ENCODE data around the gene USH2A. TPM values are rescaled to one million over a fixed set of nuclear protein-coding genes. Genes with fewer than 3 reads are reported as not detected.

Gene USH2A
- total and polyA plus RNA-seq, 11 donors = 0.03 to 4.7 (median 1.7) TPM

DNA sequence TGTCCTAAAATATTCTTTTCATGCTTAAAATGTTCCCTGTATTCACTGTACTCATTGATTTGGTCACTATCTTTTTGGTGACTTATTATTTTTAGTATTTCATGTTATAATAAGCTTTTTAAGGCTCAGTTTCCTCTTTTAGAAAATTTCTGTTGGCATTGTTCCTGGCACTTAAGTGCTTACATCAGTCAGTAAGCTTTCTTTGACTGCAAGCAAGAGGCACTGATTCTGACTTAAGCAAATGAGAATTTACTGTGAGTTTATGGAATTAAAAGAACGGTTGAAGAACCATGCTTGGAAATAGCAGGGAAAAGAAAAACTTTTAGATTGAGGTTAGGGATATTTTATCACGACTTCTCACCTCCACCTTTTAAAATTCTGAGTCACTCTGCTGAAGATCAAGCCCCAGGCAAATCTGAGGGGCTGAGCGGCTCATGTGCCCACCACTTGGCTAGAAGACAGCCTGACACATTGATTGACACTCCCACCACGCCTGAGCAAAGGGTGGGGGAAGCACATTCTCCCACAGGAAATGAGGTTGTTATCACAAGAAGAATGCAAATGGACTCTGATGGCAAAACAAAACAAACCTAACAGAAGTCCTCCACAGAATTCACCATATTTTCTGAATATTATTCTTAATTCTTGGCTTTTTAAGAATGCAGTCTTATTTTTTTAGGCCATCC is 753.3 kb downstream of the USH2A start:
- Histone ChIP-seq H3K27ac (no peak overlapping the region), H3K4me3 (no peak overlapping the region), H3K27me3 (no peaks in the 10 kb centered on the region), H3K36me3 (no peaks in the 10 kb centered on the region), H3K9me3 (no peaks in the 10 kb centered on the region), H3K4me1 (no peaks in the 10 kb centered on the region)
- TF ChIP-seq CTCF (IDR thresholded peaks at IDR 0.05) (no peak), POLR2A (IDR thresholded peaks at IDR 0.05) (no peak)
- intact Hi-C loops (cut with DNase I) = no loop called here
- no peak for DNase-seq
- WGBS, 4 donors = 39 to 54% (median 40%) methylated on average over 4 of the region's 4 CpGs
- ATAC-seq = no peak

DNA sequence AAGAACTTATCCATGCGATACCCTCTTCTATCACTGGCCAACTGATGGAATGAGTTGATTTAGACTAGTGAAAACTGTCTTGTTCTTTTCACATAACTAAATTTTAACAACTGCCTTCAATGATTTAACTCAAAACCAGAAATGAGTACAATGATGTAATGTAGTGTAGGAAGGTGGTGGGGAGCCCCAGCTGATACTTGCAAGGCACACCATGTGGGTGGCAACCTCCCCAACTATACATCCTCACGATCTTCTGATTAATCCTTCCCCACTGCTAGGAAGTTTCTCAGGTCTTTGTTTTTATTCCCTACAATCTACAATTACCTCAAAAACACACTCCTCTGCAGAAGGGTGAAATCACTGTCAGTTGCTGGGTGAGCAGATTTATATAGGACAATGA is 755.5 kb downstream of the USH2A start:
- ATAC-seq = no peak
- no peak overlapping the region for H3K4me3 ChIP-seq
- intact Hi-C loops (cut with DNase I) = no loop called here

GRCh38 chr1:215665215-215665614 is 758.0 kb downstream of the USH2A start:
- no peak for ATAC-seq
- 60 to 75% (median 65%) methylated on average over 4 of the region's 4 CpGs for WGBS, 4 donors
- DNase-seq = no peak
- no peak overlapping the region for H3K27ac ChIP-seq
- no peak overlapping the region for H3K4me3 ChIP-seq
- no peaks in the 10 kb centered on the region for H3K36me3 ChIP-seq
- TF ChIP-seq POLR2A (IDR thresholded peaks at IDR 0.05) = no peak
- no peaks in the 10 kb centered on the region for H3K4me1 ChIP-seq
- intact Hi-C loops (cut with DNase I) = no loop called here
- no peaks in the 10 kb centered on the region for H3K27me3 ChIP-seq
- no peaks in the 10 kb centered on the region for H3K9me3 ChIP-seq

More for the DNA sequence above, 755.5 kb downstream of the USH2A start:
- no peaks in the 10 kb centered on the region for H3K36me3 ChIP-seq
- 69 to 82% (median 74%) methylated on average over 2 of the region's 2 CpGs for WGBS, 4 donors
- H3K27me3 ChIP-seq = no peaks in the 10 kb centered on the region
- TF ChIP-seq POLR2A (IDR thresholded peaks at IDR 0.05) = no peak
- TF ChIP-seq CTCF (IDR thresholded peaks at IDR 0.05) = no peak
- no peak for DNase-seq
- no peaks in the 10 kb centered on the region for H3K9me3 ChIP-seq
- H3K4me1 ChIP-seq = no peaks in the 10 kb centered on the region
- no peak overlapping the region for H3K27ac ChIP-seq

GRCh38 chr1:215661033-215661432 is 762.2 kb downstream of the USH2A start:
- Histone ChIP-seq H3K4me3 (no peak overlapping the region), H3K4me1 (no peaks in the 10 kb centered on the region), H3K36me3 (no peaks in the 10 kb centered on the region), H3K27me3 (no peaks in the 10 kb centered on the region), H3K9me3 (no peaks in the 10 kb centered on the region), H3K27ac (no peak overlapping the region)
- DNase-seq (no peak), ATAC-seq (no peak)
- intact Hi-C loops (cut with DNase I) = no loop called here
- 61 to 89% (median 70%) methylated on average over 1 of the region's 1 CpG for WGBS, 4 donors
- TF ChIP-seq CTCF (IDR thresholded peaks at IDR 0.05) = no peak

DNA sequence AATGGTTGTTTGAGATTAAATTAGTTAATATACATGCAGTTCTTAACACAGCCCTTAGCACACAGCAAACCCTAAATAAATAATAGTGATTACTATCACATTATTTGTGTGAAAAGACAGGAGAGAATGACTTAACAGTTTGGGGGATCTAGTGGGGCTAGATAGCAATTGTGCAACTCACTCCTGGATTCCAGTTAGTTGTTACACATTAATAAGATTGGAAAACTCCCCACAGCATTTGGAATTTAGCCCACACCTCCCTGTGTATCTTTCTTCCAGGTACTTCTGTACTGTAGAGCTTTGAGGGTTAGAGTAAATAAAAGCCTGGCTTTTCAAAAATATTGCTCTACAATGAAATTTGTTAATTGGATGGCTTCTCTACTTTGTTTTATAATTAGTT is 763.0 kb downstream of the USH2A start:
- intact Hi-C loops (cut with DNase I) = no loop called here
- DNase-seq (no peak), ATAC-seq (no peak)
- no peaks in the 10 kb centered on the region for H3K27me3 ChIP-seq
- no peak overlapping the region for H3K27ac ChIP-seq
- no peaks in the 10 kb centered on the region for H3K9me3 ChIP-seq
- no peaks in the 10 kb centered on the region for H3K36me3 ChIP-seq
- H3K4me1 ChIP-seq = no peaks in the 10 kb centered on the region
- TF ChIP-seq POLR2A (IDR thresholded peaks at IDR 0.05) (no peak), CTCF (IDR thresholded peaks at IDR 0.05) (no peak)
- no peak overlapping the region for H3K4me3 ChIP-seq
